GM12878 (cell line): Measurements from ENCODE around the gene TGFBR3. TPM values are rescaled to one million over a fixed set of nuclear protein-coding genes. Genes with fewer than 3 reads are reported as not detected.
A peak's percentile ranks its signal among the peaks of the same experiment; 100 is the strongest.

Source experiments
- CBFB ChIP-seq: IDR thresholded peaks from 2 replicates; pipeline ENCODE4 v1.6.1; 2016; ENCODE audit warnings: antibody characterized with exemption, low read depth
- CREM ChIP-seq: IDR thresholded peaks from 2 replicates; pipeline ENCODE4 v1.6.1; 2014; ENCODE audit warnings: antibody characterized with exemption, low read depth
- DPF2 ChIP-seq: fragments of 450-650 bp; IDR thresholded peaks from 2 replicates; pipeline ENCODE4 v1.6.1; 2017; ENCODE audit warnings: mild to moderate bottlenecking
- EP300 ChIP-seq, 2 experiments: fragments of 150-350 bp in 1 of 2; IDR thresholded peaks; 2 replicates each; pipeline ENCODE4 v1.6.1; 2011 to 2012; ENCODE audit warnings: low read depth in 2 of 2, low read length in 2 of 2, borderline replicate concordance in 1 of 2, improper control_type of control experiment in 1 of 2, inconsistent platforms in 1 of 2; ENCODE audit not compliant: control insufficient read depth in 1 of 2
- ETV6 ChIP-seq, 2 experiments: fragments of 450-650 bp in 1 of 2; IDR thresholded peaks in 1 of 2; conservative IDR thresholded peaks in 1 of 2; 2 replicates each; pipeline ENCODE4 v1.6.1; 2014; ENCODE audit warnings: antibody characterized with exemption in 1 of 2, borderline replicate concordance in 1 of 2, low read depth in 1 of 2, mild to moderate bottlenecking in 1 of 2, moderate library complexity in 1 of 2
- HDGF ChIP-seq: fragments of 450-650 bp; IDR thresholded peaks from 2 replicates; pipeline ENCODE4 v1.6.1; 2016; ENCODE audit warnings: antibody characterized with exemption
- IKZF2 ChIP-seq, 2 experiments: fragments of 450-650 bp; IDR thresholded peaks; 2 replicates each; pipeline ENCODE4 v1.6.1; 2017; ENCODE audit warnings: mild to moderate bottlenecking in 2 of 2, moderate library complexity in 2 of 2
- MEF2A ChIP-seq: IDR thresholded peaks from 2 replicates; pipeline ENCODE4 v1.6.1; 2011; ENCODE audit warnings: low read depth, mild to moderate bottlenecking, low read length, moderate library complexity; ENCODE audit not compliant: insufficient read depth
- MLLT1 ChIP-seq: fragments of 450-650 bp; IDR thresholded peaks from 2 replicates; pipeline ENCODE4 v1.6.1; 2016; ENCODE audit warnings: mild to moderate bottlenecking
- MXI1 ChIP-seq: fragments of 150-350 bp; IDR thresholded peaks from 2 replicates; pipeline ENCODE4 v1.6.1; 2011; ENCODE audit warnings: low read depth, mild to moderate bottlenecking, inconsistent platforms, low read length, improper control_type of control experiment
- NFIC ChIP-seq: IDR thresholded peaks from 2 replicates; pipeline ENCODE4 v1.6.1; 2012; ENCODE audit warnings: low read depth, mild to moderate bottlenecking, inconsistent platforms, low read length, moderate library complexity
- NFYB ChIP-seq: IDR thresholded peaks from 2 replicates; pipeline ENCODE4 v1.6.1; 2011; ENCODE audit warnings: low read depth, mild to moderate bottlenecking, low read length, improper control_type of control experiment, moderate library complexity; ENCODE audit not compliant: insufficient read depth
- NKRF ChIP-seq: fragments of 450-650 bp; conservative IDR thresholded peaks from 2 replicates; pipeline ENCODE4 v1.6.1; 2017; ENCODE audit warnings: mild to moderate bottlenecking, moderate library complexity
- NR2C1 ChIP-seq: fragments of 450-650 bp; IDR thresholded peaks from 2 replicates; pipeline ENCODE4 v1.6.1; 2017; ENCODE audit warnings: antibody characterized with exemption, mild to moderate bottlenecking, moderate library complexity
- PKNOX1 ChIP-seq: fragments of 450-650 bp; IDR thresholded peaks from 2 replicates; pipeline ENCODE4 v1.6.1; 2016; ENCODE audit warnings: mild to moderate bottlenecking
- POLR2A ChIP-seq: IDR thresholded peaks from 2 replicates; pipeline ENCODE4 v1.6.1; 2011; ENCODE audit warnings: low read depth, mild to moderate bottlenecking, low read length
- RELA ChIP-seq: fragments of 450-650 bp; IDR thresholded peaks from 2 replicates; pipeline ENCODE4 v1.8.0; 2014; ENCODE audit warnings: borderline replicate concordance; ENCODE audit not compliant: partially characterized antibody
- RFX5 ChIP-seq: IDR thresholded peaks from 2 replicates; pipeline ENCODE4 v1.6.1; 2011; ENCODE audit warnings: low read depth, low read length, improper control_type of control experiment
- RUNX3 ChIP-seq: IDR thresholded peaks from 2 replicates; pipeline ENCODE4 v1.6.1; 2012; ENCODE audit warnings: low read length, inconsistent platforms
- SPI1 ChIP-seq: IDR thresholded peaks from 2 replicates; pipeline ENCODE4 v1.6.1; 2011; ENCODE audit warnings: low read depth, mild to moderate bottlenecking, low read length, moderate library complexity, borderline replicate concordance; ENCODE audit not compliant: insufficient read depth
- YBX1 ChIP-seq: fragments of 450-650 bp; IDR thresholded peaks from 2 replicates; pipeline ENCODE4 v1.6.1; 2016; ENCODE audit warnings: antibody characterized with exemption
- ZNF217 ChIP-seq: fragments of 450-650 bp; IDR thresholded peaks from 2 replicates; pipeline ENCODE4 v1.6.1; 2017; ENCODE audit warnings: antibody characterized with exemption, mild to moderate bottlenecking
- ZNF24 ChIP-seq: fragments of 450-650 bp; IDR thresholded peaks from 2 replicates; pipeline ENCODE4 v1.6.1; 2017; ENCODE audit warnings: antibody characterized with exemption, mild to moderate bottlenecking
- ZNF274 ChIP-seq: IDR thresholded peaks from one replicate; pipeline ENCODE4 v1.8.0; 2011; ENCODE audit not compliant: insufficient read length, insufficient read depth
- polyA plus RNA-seq, 11 experiments: library from polyadenylated mRNA; depleted of rRNA in 4 of 11; unstranded in 6 of 11; stranded (reverse) in 5 of 11; fragments of >200 nt; fragmentation: Nextera tagmentation in 4 of 11; fragmentation: Illumina TruSeq in 1 of 11; extraction: Ambion mirVana in 4 of 11; extraction: Trizol in 1 of 11; gene quantifications; 1 replicate in 1 of 11; 2 replicates in 10 of 11; pipeline versions ENCODE4 v1.2.1 to v1.2.3, GENCODE V29; 2011 to 2016; ENCODE audit warnings: inconsistent platforms in 2 of 11, missing spikeins in 2 of 11, low read depth in 1 of 11
- total RNA-seq, 4 experiments: library from RNA; depleted of rRNA in 3 of 4; stranded (reverse); fragments of >200 nt in 3 of 4; fragmentation: Illumina TruSeq in 1 of 4; extraction: Trizol in 1 of 4; gene quantifications; 2 replicates each; pipeline versions ENCODE4 v1.2.1 to v1.2.3, GENCODE V29; 2013 to 2021

The TGFBR3 gene
- total and polyA plus RNA-seq, 10 of the 15 experiments (the other 5 are each of a cell fraction or from before 2014, with no cell fraction given) = 2.7 to 16.5 (median 12.6) TPM

GRCh38 chr1:91803847-91804545 is 82.0 kb downstream of the TGFBR3 start (continued):
- 0 out of 2 replicates have a peak, but pooled peaks have one; percentile 17 for TF ChIP-seq CBFB
- TF ChIP-seq MEF2A = 0 out of 2 replicates have a peak, but pooled peaks have one; percentile 26
- TF ChIP-seq ZNF274 = no peak
- 0 out of 2 replicates have a peak, but pooled peaks have one; percentile 25 for TF ChIP-seq DPF2
- peak; percentile 65; the same call in 1 of the 2 replicates for TF ChIP-seq HDGF
- peak in 1 of 2 experiments; percentile 24; a peak in 1 of 4 replicates for TF ChIP-seq ETV6 (conservative IDR thresholded peaks at IDR 0.05 in 1 of 2, IDR thresholded peaks at IDR 0.05 in 1 of 2; ENCODE audit: borderline replicate concordance in 1 of 2, low read depth in 1 of 2)
- peak; percentile 49 for TF ChIP-seq MXI1
- TF ChIP-seq MLLT1 = no peak
- no peak for TF ChIP-seq NKRF
- peak; percentile 31; the same call in 1 of the 2 replicates for TF ChIP-seq CREM
- no peak; the same call in 1 of the 2 replicates for TF ChIP-seq NFIC
- TF ChIP-seq PKNOX1 = peak; percentile 85
- TF ChIP-seq RELA = no peak
- TF ChIP-seq IKZF2 (IDR thresholded peaks at IDR 0.05) = peak; percentile 8 to 55; a peak in 3 of 4 replicates
- TF ChIP-seq SPI1 = 0 out of 2 replicates have a peak, but pooled peaks have one; percentile 34
- TF ChIP-seq YBX1 = no peak
- no peak for TF ChIP-seq RFX5
- peak in 1 of 2 experiments; percentile 26; a peak in 2 of 4 replicates for TF ChIP-seq EP300 (IDR thresholded peaks at IDR 0.05; ENCODE audit: borderline replicate concordance in 1 of 2, control insufficient read depth in 1 of 2, low read depth in 2 of 2, low read length in 2 of 2)
- TF ChIP-seq ZNF24 = no peak
- peak; percentile 47; the same call in 1 of the 2 replicates for TF ChIP-seq NFYB
- TF ChIP-seq NR2C1 = no peak
- no peak for TF ChIP-seq ZNF217
- peak; percentile 51 for TF ChIP-seq POLR2A
- TF ChIP-seq RUNX3 = peak; percentile 46; the same call in 1 of the 2 replicates
